Activated T-cell treated with anti-CD3 and anti-CD28 coated beads for 24 hours (primary cell): Measurements from ENCODE around the gene NRXN2.

Experiments used
- DNase-seq: peaks from one replicate; pipeline ENCODE4 v3.0.0-alpha.2; 2020; ENCODE audit warnings: low read depth

The NRXN2 gene

DNA sequence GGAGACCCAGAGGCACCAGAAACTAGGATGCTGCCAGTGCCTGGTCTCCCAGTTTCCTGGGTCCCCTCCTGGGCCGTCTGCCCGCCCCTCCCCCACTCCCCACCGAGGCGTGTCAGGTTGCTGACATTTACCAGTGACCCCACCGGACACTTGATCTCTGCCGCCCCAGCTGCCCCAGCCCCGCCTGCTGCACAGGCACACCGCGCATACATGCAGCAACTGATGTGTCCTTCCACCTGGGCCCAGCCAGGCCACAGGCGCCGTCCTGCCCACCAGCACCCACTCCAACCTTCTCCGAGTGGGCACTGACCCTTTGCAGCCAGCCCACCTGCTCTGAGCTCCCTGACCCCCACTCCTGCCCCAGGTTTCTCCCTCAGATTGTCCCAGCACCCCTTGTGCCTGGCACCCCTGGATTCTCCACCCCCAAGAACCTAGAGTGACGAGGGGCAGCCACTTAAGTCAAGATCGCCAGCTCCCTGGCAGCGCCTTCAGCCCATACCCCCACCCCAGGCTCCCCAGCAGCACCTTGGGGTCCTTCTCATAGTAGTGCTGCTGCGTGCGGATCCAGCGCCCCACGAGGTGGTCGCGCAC lies 36.2 kb upstream of the NRXN2 start:
- no peak for DNase-seq

DNA sequence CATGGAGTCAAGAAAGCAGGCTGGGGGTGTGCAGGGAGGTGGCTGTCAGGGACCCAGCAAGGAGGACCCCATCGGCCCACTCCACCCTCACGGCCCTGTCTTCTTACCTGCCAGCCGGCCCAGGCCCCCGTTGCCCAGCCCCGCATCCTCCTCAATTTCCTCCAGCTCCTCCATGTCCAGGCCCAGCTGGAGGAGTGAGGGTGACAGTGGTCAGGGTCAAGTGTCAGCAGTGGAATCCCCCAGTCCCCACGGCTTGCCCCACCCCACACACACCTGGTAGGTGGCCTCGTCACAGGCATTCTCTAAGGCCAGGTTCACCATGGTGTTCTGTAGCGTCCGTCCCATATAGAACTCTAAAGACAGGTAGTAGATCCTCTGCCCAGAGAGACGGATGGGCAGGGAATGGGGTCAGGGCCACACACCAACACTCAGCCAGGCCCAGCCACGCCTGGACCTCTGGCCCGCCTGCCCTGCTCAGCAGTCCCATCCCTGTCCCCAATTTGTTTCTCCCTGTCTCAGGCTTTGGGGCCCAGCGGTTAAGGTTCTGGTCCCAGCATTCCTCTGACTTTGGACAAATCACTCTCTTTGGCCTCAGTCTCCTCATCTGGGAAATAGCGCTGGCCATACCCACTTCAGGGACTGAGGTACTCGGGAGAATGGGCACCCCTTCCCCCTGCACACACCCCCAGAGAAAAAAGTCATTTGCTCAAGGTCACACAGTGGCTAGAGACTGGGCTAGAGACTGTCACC lies 35.5 kb upstream of the NRXN2 start:
- DNase-seq, result no peak

DNA sequence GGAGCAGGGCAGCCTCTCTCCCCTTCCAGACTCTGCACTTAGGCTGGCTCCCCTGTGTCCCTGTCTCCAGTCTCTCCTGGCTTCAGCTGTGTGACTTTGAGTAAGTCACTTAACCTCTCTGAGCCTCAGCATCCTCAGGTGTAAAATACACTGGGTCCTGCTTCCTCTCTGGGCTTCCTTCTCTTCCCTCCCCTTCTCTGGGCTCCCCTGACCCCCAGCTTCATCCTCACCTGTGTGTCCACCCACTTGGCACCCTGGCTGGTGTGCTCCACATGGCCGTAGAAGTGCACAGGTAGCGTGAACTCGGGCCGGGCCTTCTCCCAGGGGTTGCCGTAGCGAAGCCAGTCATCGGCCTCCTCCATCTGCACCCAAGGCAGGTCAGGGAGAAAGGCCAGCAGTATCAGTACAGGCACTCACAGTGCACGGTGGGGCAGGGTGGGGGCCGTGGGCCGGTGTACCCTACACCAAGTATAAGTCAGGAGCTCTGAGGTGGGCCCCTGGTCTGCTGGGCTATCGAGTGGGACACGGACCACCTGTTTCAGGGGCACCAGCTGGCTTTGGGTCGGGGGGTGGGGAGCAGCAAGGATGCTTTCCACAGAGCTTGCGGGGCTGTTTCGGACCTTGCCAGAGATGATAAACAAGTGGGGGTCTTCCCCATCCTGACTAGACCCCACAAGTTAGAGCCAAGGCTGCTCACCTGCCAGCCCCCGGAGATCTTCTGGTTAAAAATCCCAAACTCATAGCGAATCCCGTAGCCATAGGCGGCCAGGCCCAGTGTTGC lies 34.7 kb upstream of the NRXN2 start:
- no peak for DNase-seq

DNA sequence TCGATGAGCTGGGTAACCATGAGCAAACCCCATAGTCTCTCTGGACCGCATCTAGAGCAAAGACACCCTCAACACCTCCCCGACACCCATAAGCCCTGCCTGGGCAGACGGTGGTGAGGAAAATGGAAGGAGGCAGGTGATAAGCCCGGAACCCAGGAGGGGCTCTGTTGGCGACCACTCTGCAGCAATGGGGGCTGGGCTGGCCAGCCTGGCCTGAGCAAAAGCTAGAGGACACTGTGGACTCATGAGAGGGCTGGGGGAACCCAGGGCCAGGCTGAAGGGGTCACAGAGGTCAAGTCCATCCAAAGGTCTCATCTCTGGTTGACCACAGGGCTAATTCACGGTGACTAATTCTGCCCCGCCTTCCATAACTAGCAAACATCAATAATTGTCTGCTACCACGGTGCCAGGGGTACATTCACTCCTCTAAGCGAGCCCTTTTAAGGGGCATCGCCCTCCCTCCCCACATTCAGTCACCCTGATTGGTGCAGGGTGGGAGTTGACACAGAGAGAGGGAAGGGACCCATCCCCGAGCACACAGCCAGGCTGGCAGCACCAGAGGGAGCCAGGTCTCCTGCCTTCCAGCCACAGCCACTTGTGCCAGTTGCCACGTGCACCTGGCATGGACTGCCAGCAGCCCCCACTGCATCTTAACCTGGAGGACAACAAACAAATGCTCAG lies 32.8 kb upstream of the NRXN2 start:
- DNase-seq, result no peak

DNA sequence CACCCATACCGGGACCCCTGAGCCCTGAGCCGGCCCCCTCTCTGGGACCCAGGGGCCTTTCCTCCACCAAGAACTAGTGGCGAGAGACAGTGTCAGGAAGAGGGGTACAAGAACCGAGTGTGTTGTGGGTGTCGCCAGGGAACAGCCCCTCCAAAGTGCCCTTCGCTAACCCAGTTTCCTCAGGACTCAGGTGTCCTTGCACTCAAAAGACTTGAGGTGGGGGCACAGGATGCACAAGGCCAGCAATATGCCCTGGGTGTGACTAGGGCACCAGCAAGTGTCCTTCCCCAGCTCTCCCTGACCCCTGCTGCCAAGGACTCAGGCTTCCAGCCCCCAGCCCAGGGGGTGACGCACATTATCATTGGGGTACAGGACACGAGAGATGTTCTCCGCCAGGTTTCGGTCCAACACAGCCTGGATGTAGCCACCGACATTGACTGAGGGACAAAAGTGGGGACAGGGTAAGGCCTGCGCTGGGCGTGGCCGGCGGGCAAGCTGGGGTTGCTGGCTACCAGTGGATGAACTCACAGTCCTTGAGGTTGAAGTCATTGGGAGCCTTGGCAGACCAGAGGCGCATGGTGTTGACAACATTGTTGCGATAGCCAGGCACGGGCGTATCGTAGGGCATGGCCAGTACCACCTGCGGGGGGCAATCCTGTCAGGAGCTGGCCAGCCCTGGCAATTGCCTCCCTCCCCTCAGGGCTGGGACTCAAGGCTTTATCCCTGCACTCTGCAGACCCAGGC lies 32.1 kb upstream of the NRXN2 start:
- no peak for DNase-seq

DNA sequence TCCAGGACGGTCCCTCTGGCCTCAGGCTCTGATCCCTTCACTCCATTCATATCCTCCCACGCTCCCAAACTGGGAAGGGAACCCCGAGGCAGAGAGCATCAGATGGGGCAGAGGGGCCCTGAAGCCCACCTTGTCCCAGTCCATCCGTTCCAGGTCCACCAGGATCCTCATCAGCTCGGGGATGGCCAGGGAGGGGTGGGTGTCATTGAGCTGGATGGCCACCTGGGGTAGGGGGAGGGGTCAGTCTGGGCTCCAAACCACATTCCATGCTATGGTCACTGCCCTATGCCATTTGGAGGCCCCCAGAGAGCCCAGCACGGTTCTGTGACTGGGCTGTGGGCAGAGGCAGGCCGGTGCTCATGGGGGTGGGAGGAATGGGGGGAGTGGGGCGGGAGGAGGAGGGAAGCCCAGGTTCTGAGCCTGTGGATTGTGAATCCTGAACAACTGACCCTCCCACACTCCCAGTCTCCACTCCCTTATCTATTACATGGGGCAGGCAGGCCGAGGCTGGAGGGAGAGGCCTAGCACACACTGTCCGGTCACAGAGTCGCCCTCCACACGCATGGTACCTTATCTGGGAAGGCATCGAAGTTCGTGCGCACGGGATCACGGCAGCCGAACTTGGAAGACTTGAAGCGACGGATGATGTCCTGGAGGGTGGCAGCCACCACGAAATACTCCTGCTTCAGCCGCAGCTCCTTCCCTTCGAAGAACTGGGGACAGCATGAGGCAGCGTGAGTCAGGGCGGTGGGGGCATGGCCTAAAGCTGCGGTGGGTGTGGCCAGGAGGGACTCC lies 31.3 kb upstream of the NRXN2 start:
- no peak for DNase-seq

DNA sequence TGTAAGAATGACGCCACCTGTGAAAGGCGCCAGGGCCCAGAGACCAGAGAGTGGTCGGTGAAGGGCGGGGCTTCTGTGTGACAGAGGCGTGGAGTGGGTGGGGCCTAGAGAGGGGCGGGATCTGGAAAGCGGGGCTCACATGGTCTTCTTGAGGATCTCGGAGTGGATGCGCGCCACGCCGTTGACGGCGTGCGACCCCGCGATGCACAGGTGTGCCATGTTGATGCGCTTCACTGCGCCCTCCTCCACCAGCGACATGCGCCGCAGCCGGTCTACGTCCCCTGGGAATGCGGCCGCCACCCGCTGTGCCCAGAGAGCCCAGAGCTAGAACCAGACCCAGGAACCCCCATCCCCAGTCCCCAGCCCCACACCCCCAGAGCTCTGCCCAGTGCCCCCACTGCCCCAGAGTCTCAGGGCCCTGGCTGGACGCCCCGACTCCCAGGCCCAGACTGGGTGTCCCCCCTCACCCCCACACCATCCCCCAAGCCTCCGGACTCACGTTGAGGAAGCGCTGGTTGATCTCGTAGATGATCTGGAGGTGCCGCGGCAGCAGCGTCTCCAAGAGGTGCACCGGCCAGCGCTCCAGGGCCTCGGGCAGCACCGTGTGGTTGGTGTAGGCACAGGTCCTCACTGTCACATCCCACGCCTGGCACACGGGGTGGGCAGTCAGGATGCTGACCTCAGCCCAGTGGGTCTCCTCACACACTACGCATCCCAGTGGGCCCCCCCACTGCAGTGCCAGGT lies 30.6 kb upstream of the NRXN2 start:
- no peak for DNase-seq

DNA sequence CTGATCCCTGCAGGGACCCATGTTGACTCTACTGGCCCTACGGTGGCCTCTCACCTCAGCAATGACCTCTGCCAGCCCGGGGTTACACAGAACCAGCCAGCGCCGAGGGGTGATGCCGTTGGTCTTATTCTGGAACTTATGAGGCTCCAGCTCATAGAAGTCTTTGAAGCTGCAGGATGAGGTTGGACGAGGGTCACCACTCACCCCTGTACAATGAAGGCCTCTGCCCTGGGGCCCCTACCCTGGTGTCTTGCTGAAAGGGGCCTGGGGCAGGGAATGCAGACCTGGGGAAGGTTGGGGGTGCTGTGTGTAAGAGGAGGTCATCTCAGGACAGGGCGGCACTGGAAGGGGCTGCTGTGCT lies 30.0 kb upstream of the NRXN2 start:
- no peak for DNase-seq

DNA sequence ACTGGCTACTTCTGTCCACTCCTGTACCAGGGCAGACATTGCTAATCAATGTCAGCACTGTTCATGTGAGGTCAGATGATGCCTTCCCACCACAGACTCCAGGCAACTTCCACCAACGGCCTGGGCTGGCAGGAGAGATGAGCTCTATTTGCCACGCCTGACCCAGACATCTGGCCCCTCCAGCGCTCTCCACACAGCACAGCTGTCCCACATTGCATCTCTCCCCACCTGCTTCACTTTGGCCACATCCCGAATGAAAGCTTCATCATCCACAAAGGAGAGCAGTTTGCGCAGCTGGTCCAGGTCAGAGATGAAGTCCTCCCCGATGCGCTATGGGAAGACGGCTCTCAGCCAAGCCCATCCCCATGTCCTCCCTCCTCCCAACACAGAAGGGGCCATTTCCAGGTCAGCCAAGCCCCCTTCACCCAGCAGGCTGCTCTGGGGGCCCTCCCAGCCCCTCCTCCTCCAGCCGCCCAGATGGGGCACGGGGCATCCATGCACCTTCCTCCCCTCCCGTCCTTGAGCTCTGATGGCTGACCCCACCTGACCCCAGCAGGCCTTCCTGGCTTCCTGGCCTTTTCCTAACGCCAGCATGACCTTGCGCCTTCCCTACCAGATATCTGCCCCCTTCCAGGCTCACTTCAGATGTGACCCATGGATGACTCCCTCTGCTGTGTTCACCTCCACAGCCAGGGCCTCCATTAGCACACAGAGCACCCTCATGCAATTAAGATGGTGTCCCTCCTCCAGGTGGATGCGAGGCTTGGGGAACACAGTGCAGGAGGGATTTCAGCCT lies 29.4 kb upstream of the NRXN2 start:
- no peak for DNase-seq

DNA sequence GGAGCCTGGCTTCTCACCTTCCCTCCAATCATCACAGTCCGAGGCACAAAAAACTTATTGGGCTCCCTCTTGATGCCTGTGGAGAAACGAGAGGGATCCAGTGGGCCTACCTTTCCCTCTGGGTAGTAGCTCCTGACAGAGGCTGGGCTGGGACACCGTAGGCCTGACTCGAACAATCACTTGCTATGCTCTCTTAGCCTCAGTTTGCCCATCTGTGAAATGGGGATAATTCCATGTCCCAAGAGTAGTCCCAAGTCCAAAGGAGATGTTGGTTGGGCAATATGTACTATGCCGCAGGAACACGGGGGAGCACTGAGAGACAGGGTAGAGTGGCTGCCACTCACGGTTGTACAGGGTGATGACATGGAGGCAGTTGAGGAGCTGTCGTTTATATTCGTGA lies 28.6 kb upstream of the NRXN2 start:
- no peak for DNase-seq

DNA sequence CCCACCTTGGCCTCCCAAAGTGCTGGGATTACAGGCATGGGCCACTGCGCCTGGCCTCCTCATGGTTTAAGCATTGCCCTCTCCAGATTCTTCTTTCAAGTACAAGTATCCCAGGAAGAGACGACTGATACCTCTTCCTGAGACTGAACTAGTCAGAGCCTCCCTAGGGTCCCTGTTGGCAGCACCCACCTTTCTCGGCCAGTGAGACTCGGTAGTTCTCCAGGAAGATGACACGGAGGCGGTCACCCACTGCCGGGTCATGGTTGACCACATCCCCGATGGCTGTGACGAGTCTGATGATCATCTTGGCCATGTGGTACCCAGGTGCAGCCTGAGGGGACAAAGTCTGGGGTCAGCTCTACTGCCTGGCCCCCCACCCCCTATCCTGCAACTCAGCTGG lies 28.1 kb upstream of the NRXN2 start:
- DNase-seq, result no peak

DNA sequence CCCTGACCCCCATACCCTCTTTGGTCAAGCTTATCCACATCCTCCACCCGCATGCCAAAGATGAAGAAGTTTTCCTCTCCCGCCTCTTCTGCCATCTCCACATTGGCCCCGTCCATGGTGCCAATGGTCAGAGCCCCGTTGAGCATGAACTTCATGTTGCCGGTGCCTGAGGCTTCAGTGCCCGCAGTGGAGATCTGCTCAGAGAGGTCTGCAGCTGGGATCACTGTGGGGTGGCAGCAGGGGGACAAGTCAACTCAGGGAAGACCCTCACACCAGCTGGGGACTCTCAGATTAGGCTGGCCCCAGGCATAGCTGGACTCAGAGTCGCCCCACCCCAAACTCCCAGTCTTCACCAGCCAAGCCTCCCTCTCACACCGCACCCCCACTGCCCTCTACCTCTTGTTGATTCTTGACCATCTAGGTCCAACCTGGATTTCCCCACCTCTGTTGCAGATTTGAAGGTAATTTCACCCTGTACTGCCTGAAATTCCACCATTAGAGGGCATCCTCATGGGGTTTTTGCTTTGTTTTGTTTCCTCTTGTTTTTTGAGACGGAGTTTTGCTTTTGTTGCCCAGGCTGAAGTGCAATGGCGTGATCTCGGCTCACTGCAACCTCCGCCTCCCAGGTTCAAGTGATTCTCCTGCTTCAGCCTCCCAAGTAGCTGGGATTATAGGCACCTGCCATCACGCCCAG lies 27.5 kb upstream of the NRXN2 start:
- no peak for DNase-seq

DNA sequence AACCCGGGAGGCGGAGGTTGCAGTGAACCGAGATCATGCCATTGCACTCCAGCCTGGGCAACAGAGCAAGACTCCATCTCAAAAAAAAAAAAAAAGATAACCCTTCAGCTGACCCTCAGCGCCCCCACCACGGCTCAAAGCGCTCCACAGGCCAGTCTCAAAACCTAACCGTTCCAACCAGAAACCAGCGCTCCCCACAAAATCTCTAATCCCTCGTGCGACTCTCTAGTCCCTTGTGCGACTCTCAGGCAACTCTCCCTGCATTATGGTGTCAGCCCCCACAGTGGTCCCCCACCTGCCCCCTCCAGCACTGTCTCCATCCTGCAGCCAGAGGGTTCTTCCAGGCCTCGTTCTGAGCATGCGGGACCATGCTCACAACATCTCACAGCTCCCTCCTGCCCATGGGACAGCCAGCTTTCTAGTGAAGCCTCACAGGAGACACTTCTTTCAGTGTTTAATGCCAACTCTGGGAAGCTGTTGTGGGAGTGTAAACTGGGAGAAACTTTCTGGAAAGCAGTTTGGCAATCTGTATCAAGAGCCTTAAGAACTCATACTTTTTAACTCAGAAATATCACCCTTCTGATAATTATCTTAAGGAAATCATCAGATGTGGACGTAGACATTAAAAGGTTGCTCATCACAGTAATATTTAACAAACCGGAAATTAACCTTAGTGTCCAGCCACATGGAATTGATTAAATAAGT lies 25.1 kb upstream of the NRXN2 start:
- DNase-seq, result no peak

DNA sequence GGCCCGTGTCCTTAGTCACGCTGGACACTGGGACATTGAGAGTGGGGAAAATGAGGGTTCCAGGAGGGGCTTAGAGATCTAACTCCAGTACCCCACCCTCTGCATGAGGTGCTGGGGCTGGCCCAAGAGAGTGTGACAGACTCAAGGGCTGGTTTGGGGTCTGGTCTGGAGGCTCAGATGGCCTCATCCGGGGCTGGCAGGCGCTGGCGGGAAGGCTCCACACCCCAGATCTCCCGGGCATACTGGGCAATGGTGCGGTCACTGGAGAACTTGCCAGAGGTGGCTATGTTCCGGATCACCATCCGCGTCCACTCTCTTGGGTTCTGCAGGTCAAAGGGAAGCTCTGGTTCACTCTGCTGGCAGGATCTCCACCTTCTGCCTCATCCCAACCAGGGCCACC lies 23.5 kb upstream of the NRXN2 start:
- no peak for DNase-seq

DNA sequence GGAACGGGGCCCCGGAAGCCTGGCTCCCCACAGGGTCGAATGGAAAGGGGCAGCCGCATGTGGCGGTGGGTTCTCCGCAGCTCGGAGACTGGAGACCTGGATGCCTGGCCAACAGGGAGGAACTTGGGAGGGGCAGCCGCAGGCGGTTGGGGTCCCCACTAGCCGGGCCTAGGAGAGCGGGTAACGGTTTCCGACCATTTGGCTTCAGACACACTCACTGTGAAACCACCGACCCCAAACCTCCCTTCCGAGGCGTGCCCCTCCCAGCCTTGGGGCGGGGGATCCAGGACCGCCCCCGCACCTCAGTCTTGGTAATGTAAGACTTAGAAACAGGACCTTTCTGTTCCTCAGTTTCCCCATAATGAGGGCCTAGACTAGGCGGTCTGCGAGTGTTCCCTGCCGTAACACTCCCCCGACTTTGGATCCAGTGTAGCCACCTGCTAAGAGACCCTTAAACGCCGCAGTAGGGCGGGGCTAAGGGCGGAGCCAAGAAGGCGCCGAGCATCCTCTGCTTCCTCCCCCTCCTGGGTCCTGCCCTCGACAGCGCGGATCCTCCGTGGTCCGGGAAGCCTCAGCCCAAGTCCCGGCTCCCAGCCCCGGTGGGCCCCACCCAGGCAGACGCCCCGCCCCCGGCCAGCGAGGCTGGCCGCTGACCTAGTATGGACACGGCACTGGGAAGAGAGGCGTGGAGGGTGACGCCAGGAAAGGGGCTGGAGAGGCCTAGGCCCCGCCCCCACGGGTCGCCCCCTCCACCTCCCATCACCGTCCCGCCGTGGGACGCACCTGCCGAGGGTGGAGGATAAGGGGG lies 22.7 kb upstream of the NRXN2 start:
- DNase-seq, result peak; percentile 46

DNA sequence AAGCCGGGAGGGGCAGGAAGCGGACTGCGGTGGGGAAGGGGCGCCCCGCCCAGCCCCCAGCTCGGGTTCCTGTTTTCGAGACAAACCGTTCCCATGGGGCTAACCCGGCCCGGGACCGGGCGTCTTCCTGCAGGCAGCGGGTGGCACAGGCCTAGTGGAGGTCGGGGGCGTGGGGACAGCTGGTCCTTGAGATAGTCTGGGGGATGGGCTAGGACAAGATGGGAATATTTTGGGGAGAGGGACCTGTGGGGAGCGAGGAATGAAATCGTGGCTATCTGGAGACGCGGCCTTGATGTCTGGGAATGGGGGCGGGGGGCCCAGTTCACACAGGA lies 22.2 kb upstream of the NRXN2 start:
- no peak for DNase-seq

DNA sequence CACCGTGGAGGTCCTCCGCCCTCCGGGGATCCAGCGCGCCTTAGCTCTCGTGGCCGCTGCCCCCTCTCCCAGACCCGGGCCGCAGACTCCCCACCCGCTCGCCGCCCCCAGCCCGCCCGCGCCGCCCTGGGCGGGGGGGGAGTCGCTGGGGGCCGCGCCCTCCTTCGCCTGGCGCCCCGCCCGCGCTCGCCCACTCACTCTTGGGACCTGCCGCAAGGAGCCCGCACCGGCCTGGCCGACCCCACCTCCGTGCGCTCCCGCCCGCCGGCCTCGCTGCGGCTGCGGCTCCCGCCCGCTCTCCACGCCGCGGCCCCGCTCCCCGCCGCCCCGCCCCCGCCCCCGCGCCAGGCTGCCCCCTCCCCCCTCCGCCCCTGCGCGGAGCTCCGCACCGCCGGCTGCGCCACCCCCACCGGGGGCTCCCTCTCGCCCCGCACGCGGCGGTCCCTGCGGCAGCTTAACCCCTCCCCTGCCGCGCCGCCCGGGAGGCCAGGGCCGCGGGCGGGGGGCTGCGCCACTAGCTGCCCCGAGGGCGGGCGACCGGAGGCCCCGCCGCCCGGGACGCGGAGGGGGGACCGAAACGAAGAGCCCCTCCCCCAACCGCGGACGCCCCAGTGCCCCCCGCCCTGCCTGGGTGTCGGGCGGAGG lies 21.7 kb upstream of the NRXN2 start:
- DNase-seq, result no peak
